MCF 10A (cell line): ENCODE measurements around the gene TRAT1. TPM values are rescaled to one million over a fixed set of nuclear protein-coding genes. Genes with fewer than 3 reads are reported as not detected.

Source experiments
- BruUV-seq: library from RNA; stranded (reverse); fragments of 400-500 nt; replicated peaks from 2 replicates; lab custom pipeline; 2021; lab: Mats Ljungman, UMichigan
- CTCF ChIA-PET: fragments of 300-600 bp; sonication (Branson Sonifier 250); formaldehyde crosslinking; extraction: SDS; loops from one replicate; lab custom pipeline; 2021; ENCODE audit warnings: antibody characterized with exemption, inconsistent platforms; lab: Yijun Ruan, JAX
- POLR2A ChIA-PET: fragments of 300-600, 350-650 bp; sonication (Branson Sonifier 250); formaldehyde crosslinking; extraction: SDS; loops from one replicate; lab custom pipeline; 2020; ENCODE audit warnings: antibody characterized with exemption, inconsistent platforms; lab: Yijun Ruan, JAX
- DNase-seq: peaks from one replicate; pipeline ENCODE4 v3.0.0-alpha.2; 2018; ENCODE audit not compliant: unreplicated experiment
- H3K27ac Mint-ChIP-seq: one replicate; pipeline ENCODE4 v1.8.0; 2022; ENCODE audit warnings: mild to moderate bottlenecking, low read depth, mixed read lengths; ENCODE audit not compliant: unreplicated experiment
- H3K27me3 Mint-ChIP-seq: one replicate; pipeline ENCODE4 v1.8.0; 2022; ENCODE audit warnings: mixed read lengths; ENCODE audit not compliant: insufficient read depth, unreplicated experiment
- H3K36me3 Mint-ChIP-seq: one replicate; pipeline ENCODE4 v1.8.0; 2022; ENCODE audit warnings: mild to moderate bottlenecking, moderate library complexity, mixed read lengths; ENCODE audit not compliant: insufficient read depth, unreplicated experiment
- H3K4me1 Mint-ChIP-seq: one replicate; pipeline ENCODE4 v1.8.0; 2022; ENCODE audit warnings: mixed read lengths; ENCODE audit not compliant: insufficient read depth, unreplicated experiment
- H3K4me3 Mint-ChIP-seq: one replicate; pipeline ENCODE4 v1.8.0; 2022; ENCODE audit warnings: mild to moderate bottlenecking, moderate library complexity, mixed read lengths; ENCODE audit not compliant: unreplicated experiment
- H3K9me3 Mint-ChIP-seq: one replicate; pipeline ENCODE4 v1.8.0; 2022; ENCODE audit warnings: mixed read lengths; ENCODE audit not compliant: unreplicated experiment
- intact Hi-C: fragments of 100-400 bp; cut with micrococcal nuclease; formaldehyde crosslinking; loops from 2 replicates; pipeline ENCODE4 v1.14.1; 2022
- total RNA-seq: library from RNA; stranded (reverse); gene quantifications from 2 replicates; pipeline ENCODE4 v1.2.3, GENCODE V29; 2022
- TF ChIP-seq, protein P1 (sequence below): fragments of 200-600 bp; IDR thresholded peaks from one replicate; pipeline ENCODE4 v1.8.0; 2022; ENCODE audit warnings: antibody characterized with exemption, mild to moderate bottlenecking; ENCODE audit not compliant: unreplicated experiment

Gene TRAT1
- total RNA-seq, 1 experiment from 2014 or later: not detected

DNA sequence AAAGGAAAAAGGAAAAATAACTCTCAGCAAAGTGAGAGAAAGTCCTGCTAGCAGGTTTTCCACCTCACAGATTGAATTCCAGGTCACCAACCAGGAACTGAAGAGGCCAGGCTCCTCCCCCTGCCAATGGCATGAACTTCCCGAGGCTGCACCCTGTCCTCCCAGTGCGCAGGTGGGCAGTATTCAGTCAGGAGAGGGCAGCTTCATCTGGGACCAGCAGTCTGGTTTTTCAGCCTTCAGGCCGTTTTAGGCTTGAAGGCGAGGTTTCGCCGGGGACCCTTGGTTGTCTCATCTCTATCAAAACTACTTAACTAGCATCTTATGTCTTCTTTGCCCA is 41.2 kb downstream of the TRAT1 start:
- H3K9me3 Mint-ChIP-seq: no peaks in the 10 kb centered on the region
- peaks cover 14% of the 10 kb centered on the region for H3K4me1 Mint-ChIP-seq
- H3K27me3 Mint-ChIP-seq: no peaks in the 10 kb centered on the region
- ChIA-PET POLR2A (no interaction called here), CTCF (interaction anchor here (0.6 to 1.2 kb wide), 4 partner anchors 36 to 350 kb away, joined by 3 to 5 read pairs (median 4); no protein-coding TSS in a partner anchor)
- no TSS peak for BruUV-seq
- no peaks in the 10 kb centered on the region for H3K36me3 Mint-ChIP-seq
- intact Hi-C loops: no loop called here
- H3K4me3 Mint-ChIP-seq: no peak overlapping the region
- no peak overlapping the region for H3K27ac Mint-ChIP-seq
- TF ChIP-seq, protein P1, sequence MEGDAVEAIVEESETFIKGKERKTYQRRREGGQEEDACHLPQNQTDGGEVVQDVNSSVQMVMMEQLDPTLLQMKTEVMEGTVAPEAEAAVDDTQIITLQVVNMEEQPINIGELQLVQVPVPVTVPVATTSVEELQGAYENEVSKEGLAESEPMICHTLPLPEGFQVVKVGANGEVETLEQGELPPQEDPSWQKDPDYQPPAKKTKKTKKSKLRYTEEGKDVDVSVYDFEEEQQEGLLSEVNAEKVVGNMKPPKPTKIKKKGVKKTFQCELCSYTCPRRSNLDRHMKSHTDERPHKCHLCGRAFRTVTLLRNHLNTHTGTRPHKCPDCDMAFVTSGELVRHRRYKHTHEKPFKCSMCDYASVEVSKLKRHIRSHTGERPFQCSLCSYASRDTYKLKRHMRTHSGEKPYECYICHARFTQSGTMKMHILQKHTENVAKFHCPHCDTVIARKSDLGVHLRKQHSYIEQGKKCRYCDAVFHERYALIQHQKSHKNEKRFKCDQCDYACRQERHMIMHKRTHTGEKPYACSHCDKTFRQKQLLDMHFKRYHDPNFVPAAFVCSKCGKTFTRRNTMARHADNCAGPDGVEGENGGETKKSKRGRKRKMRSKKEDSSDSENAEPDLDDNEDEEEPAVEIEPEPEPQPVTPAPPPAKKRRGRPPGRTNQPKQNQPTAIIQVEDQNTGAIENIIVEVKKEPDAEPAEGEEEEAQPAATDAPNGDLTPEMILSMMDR: no peak
- DNase-seq: no peak

DNA sequence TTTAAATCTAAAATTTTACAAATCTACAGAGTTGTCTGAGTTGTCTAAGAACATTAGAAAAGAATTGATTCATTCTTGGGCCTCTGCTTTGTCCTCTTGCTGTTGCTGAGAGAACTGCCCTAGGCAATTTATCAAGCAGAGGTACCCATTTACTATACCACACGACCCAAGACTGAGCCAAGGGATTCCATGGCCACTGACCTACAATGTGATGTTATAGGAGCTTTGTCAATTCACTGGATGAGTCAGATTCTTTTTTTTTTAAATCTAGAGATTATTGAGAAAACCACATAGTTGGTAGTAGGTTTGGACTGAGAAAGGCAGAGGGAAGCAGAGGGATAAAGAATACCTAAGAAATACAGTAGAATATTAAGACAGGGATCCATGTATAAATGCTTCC is 55.3 kb downstream of the TRAT1 start:
- Mint-ChIP-seq H3K27me3 (no peaks in the 10 kb centered on the region), H3K36me3 (no peaks in the 10 kb centered on the region), H3K9me3 (no peaks in the 10 kb centered on the region), H3K4me3 (no peak overlapping the region), H3K27ac (no peak overlapping the region), H3K4me1 (no peaks in the 10 kb centered on the region)
- no TSS peak for BruUV-seq
- ChIA-PET POLR2A (no interaction called here), CTCF (interaction anchor here (0.6 kb wide), 1 partner anchor 275 kb away, joined by 3 read pairs; no protein-coding TSS in a partner anchor)
- intact Hi-C loops: no loop called here
- peak; percentile 3 for DNase-seq
- TF ChIP-seq, protein P1: no peak

DNA sequence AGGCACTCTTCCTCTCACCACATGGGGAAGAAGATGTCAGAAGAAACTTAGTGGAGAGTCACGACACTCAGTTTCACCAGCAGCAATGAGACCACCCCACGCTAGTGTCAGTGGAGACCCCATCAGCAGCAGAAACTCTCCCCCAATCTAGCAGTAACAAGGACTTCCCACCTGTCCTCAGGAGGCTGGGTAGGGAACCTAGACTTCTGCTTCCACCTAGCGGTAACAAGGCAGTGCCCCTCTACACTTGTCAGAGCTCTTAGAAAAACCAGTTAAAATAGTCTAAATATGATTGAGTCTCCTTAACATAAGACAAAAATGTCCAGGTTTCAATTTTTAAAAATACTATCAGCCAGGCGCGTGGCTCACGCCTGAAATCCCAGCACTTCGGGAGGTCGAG is 57.3 kb downstream of the TRAT1 start:
- Mint-ChIP-seq H3K27ac (no peak overlapping the region), H3K27me3 (no peaks in the 10 kb centered on the region), H3K9me3 (no peaks in the 10 kb centered on the region), H3K36me3 (no peaks in the 10 kb centered on the region), H3K4me3 (no peak overlapping the region), H3K4me1 (no peaks in the 10 kb centered on the region)
- no peak for DNase-seq
- POLR2A ChIA-PET: no interaction called here
- no TSS peak for BruUV-seq
- CTCF ChIA-PET: no interaction called here
- intact Hi-C loops: no loop called here
- TF ChIP-seq, protein P1: no peak

DNA sequence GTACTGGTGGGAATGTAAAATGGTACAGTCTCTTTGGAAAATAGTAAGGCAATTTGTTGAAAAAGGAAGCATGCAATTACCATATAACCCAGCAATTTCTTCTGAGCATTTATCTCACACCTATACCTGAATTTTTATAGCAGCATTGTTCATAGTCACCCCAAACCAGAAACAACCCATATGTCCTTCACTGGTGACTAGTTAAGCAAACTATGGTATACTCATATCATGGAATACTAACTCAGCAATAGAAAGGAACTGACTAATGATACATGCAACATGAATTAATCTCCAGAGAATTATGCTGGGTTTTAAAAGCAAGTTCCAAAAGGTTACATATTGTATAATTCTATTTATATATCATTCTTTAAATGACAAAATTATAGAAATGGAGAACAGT is 60.2 kb downstream of the TRAT1 start:
- no peak overlapping the region for H3K27ac Mint-ChIP-seq
- BruUV-seq: no TSS peak
- TF ChIP-seq, protein P1: no peak
- H3K4me3 Mint-ChIP-seq: no peak overlapping the region
- POLR2A ChIA-PET: no interaction called here
- intact Hi-C loops: no loop called here
- no peaks in the 10 kb centered on the region for H3K4me1 Mint-ChIP-seq
- no peaks in the 10 kb centered on the region for H3K36me3 Mint-ChIP-seq
- no peak for DNase-seq
- CTCF ChIA-PET: interaction anchor here (0.6 kb wide), 2 partner anchors 17 to 208 kb away, joined by 3 read pairs; no protein-coding TSS in a partner anchor
- H3K27me3 Mint-ChIP-seq: no peaks in the 10 kb centered on the region
- no peaks in the 10 kb centered on the region for H3K9me3 Mint-ChIP-seq
